Posterior vena cava (tissue), 2 donors: ENCODE data around the gene MAN1C1. TPM values are rescaled to one million over a fixed set of nuclear protein-coding genes. Genes with fewer than 3 reads are reported as not detected.
"Not testable (repeated sequence)": the region's sequence is repeated elsewhere in the genome, so short reads cannot be mapped to it uniquely, and the experiment has no call there.

Source experiments
- DNase-seq: peaks from one replicate; pipeline ENCODE4 v3.0.0-alpha.2; 2020; ENCODE audit warnings: low spot score
- intact Hi-C, 2 donors: fragments of 100-400 bp; cut with DNase I; formaldehyde crosslinking; loops; one replicate each; pipeline versions ENCODE4 v1.14.1 to v1.14.2; 2022 to 2023
- total RNA-seq, 2 donors: library from RNA; stranded (reverse); fragmentation: NEBNext Ultra II Directional; extraction: Animal tissue kit (Norgen Biotek cat#: 25700); gene quantifications; one replicate each; pipeline ENCODE4 v1.2.1, GENCODE V29; 2021
- donor health status: DM: yes; HTN: yes; CAD: no.
- donor health status: DM: yes; HTN: yes; CAD: no.

Gene MAN1C1
- total RNA-seq, 2 donors from 2014 or later = 15.0 to 29.4 TPM

GRCh38 chr1:25579292-25580252, 37.0 kb upstream of the MAN1C1 start:
- intact Hi-C loops = no loop called here
- no peak for DNase-seq

GRCh38 chr1:25580927-25581326, 35.7 kb upstream of the MAN1C1 start:
- intact Hi-C loops = no loop called here

GRCh38 chr1:25581764-25582163, 34.8 kb upstream of the MAN1C1 start:
- intact Hi-C loops = no loop called here
- no peak for DNase-seq

More at GRCh38 chr1:25580927-25581326, 35.7 kb upstream of the MAN1C1 start:
- DNase-seq = no peak

GRCh38 chr1:25583519-25584370, 32.8 kb upstream of the MAN1C1 start:
- intact Hi-C loops = no loop called here
- peak; percentile 58 for DNase-seq

GRCh38 chr1:25586181-25586588, 30.4 kb upstream of the MAN1C1 start:
- intact Hi-C loops = no loop called here
- peak; percentile 22 for DNase-seq

- DNase-seq = peak; percentile 10
- intact Hi-C loops = no loop called here
Measured at GRCh38 chr1:25587290-25587689, 29.3 kb upstream of the MAN1C1 start.

GRCh38 chr1:25588224-25588623, 28.4 kb upstream of the MAN1C1 start:
- DNase-seq = peak; percentile 17
- intact Hi-C loops = not testable (repeated sequence)

GRCh38 chr1:25588786-25589185, 27.8 kb upstream of the MAN1C1 start:
- peak; percentile 58 for DNase-seq
- intact Hi-C loops = not testable (repeated sequence)

GRCh38 chr1:25590096-25590824, 26.3 kb upstream of the MAN1C1 start:
- peak; percentile 87 for DNase-seq

GRCh38 chr1:25593861-25594260, 22.7 kb upstream of the MAN1C1 start:
- no peak for DNase-seq
- intact Hi-C loops = no loop called here

More at GRCh38 chr1:25590096-25590824, 26.3 kb upstream of the MAN1C1 start:
- intact Hi-C loops = no loop called here

- no peak for DNase-seq
- intact Hi-C loops = no loop called here
Measured at GRCh38 chr1:25594971-25595370, 21.6 kb upstream of the MAN1C1 start.

- DNase-seq, intact Hi-C loops: not testable (repeated sequence)
Measured at GRCh38 chr1:25596641-25597040, 19.9 kb upstream of the MAN1C1 start.

GRCh38 chr1:25598879-25599278, 17.7 kb upstream of the MAN1C1 start:
- intact Hi-C loops = no loop called here
- DNase-seq = no peak

GRCh38 chr1:25599969-25600610, 16.5 kb upstream of the MAN1C1 start:
- no peak for DNase-seq
- intact Hi-C loops = no loop called here

GRCh38 chr1:25600971-25601699, 15.5 kb upstream of the MAN1C1 start:
- intact Hi-C loops, DNase-seq: not testable (repeated sequence)

GRCh38 chr1:25603779-25604538, 12.6 kb upstream of the MAN1C1 start:
- DNase-seq, intact Hi-C loops: not testable (repeated sequence)

GRCh38 chr1:25607123-25607522, 9.5 kb upstream of the MAN1C1 start:
- no peak for DNase-seq
- intact Hi-C loops = no loop called here
